DND-41 (cell line): ENCODE measurements around the gene TFDP2.
"Not testable (repeated sequence)": the region's sequence is repeated elsewhere in the genome, so short reads cannot be mapped to it uniquely, and the experiment has no call there.

Source experiments
- ATAC-seq: fragments of 200-7000 bp; cut with Tn5 transposase; 3 replicates; pipeline ENCODE4 v1.9.1; 2021; ENCODE audit warnings: low read depth; ENCODE audit not compliant: insufficient read depth
- DNase-seq: peaks from one replicate; pipeline ENCODE4 v3.0.0-alpha.2; 2020
- H2AFZ ChIP-seq: 2 replicates; pipeline ENCODE4 v1.6.0; 2012; ENCODE audit warnings: low read depth, low read length
- H3K27ac ChIP-seq: 2 replicates; pipeline ENCODE4 v1.5.1; 2012; ENCODE audit warnings: low read length, inconsistent platforms
- H3K27me3 ChIP-seq: fragments of 200-600 bp; sonication (generic); 2 replicates; pipeline ENCODE4 v1.6.0; 2012; ENCODE audit warnings: low read length, mild to moderate bottlenecking, inconsistent platforms; ENCODE audit not compliant: insufficient read depth, poor library complexity
- H3K36me3 ChIP-seq: 2 replicates; pipeline ENCODE4 v1.5.1; 2012; ENCODE audit warnings: low read length, inconsistent platforms; ENCODE audit not compliant: insufficient read depth
- H3K4me1 ChIP-seq: 2 replicates; pipeline ENCODE4 v1.5.1; 2012; ENCODE audit warnings: mild to moderate bottlenecking, low read length; ENCODE audit not compliant: insufficient read depth
- H3K4me2 ChIP-seq: 2 replicates; pipeline ENCODE4 v1.6.0; 2012; ENCODE audit warnings: mild to moderate bottlenecking, moderate library complexity, low read length, inconsistent platforms; ENCODE audit not compliant: insufficient read depth
- H3K4me3 ChIP-seq, 2 experiments: fragments of 200-600 bp in 1 of 2; shearing (Covaris generic) in 1 of 2; 2 replicates each; pipeline ENCODE4 v1.5.1; 2012 to 2016; ENCODE audit warnings: inconsistent platforms in 2 of 2, low read length in 2 of 2, mild to moderate bottlenecking in 2 of 2, low read depth in 1 of 2, moderate library complexity in 1 of 2
- H3K79me2 ChIP-seq: 2 replicates; pipeline ENCODE4 v1.6.0; 2012; ENCODE audit warnings: low read length, inconsistent platforms; ENCODE audit not compliant: insufficient read depth
- H3K9ac ChIP-seq: 2 replicates; pipeline ENCODE4 v1.6.0; 2012; ENCODE audit warnings: low read depth, mild to moderate bottlenecking, inconsistent platforms, low read length, moderate library complexity
- H3K9me3 ChIP-seq: 2 replicates; pipeline ENCODE4 v1.5.1; 2012; ENCODE audit warnings: low read length, moderate library complexity, mild to moderate bottlenecking, inconsistent platforms; ENCODE audit not compliant: insufficient read depth, severe bottlenecking
- H4K20me1 ChIP-seq: 2 replicates; pipeline ENCODE4 v1.6.0; 2012; ENCODE audit warnings: low read length; ENCODE audit not compliant: insufficient read depth
- CTCF ChIP-seq: IDR thresholded peaks from 2 replicates; pipeline ENCODE4 v1.5.1; 2012; ENCODE audit warnings: borderline replicate concordance, low read length, moderate library complexity, mild to moderate bottlenecking; ENCODE audit not compliant: poor library complexity, severe bottlenecking; ENCODE audit errors: extremely low read depth
- EZH2 ChIP-seq: IDR thresholded peaks from 3 replicates; pipeline ENCODE4 v1.6.1; 2012; ENCODE audit warnings: borderline replicate concordance, low read depth, mild to moderate bottlenecking, moderate library complexity, low read length, inconsistent platforms; ENCODE audit not compliant: severe bottlenecking

The TFDP2 gene

GRCh38 chr3:141913150-141913811 lies 236.1 kb downstream of the TFDP2 start:
- Histone ChIP-seq H3K4me2 (no peak overlapping the region), H3K79me2 (peaks cover 3% of the 10 kb centered on the region), H3K36me3 (peaks cover 88% of the 10 kb centered on the region), H4K20me1 (no peaks in the 10 kb centered on the region), H3K4me1 (no peaks in the 10 kb centered on the region), H3K27ac (no peak overlapping the region), H3K4me3 (no peak overlapping the region), H2AFZ (no peak overlapping the region), H3K27me3 (no peaks in the 10 kb centered on the region), H3K9me3 (no peaks in the 10 kb centered on the region), H3K9ac (no peak overlapping the region)
- peak; percentile 80 for TF ChIP-seq CTCF
- no peak for TF ChIP-seq EZH2
- ATAC-seq (peak; percentile 87), DNase-seq (peak; percentile 62)

- H3K36me3 ChIP-seq: peaks cover 90% of the 10 kb centered on the region
Observed at GRCh38 chr3:141909986-141910385, 239.4 kb downstream of the TFDP2 start.

GRCh38 chr3:141909408-141909807 lies 239.9 kb downstream of the TFDP2 start:
- Histone ChIP-seq H2AFZ (no peak overlapping the region), H3K27ac (no peak overlapping the region), H3K4me3 (no peak overlapping the region), H3K9ac (no peak overlapping the region), H4K20me1 (peaks cover 2% of the 10 kb centered on the region; the same call in 1 of the 2 replicates), H3K4me2 (no peak overlapping the region), H3K79me2 (peaks cover 7% of the 10 kb centered on the region), H3K36me3 (peaks cover 88% of the 10 kb centered on the region), H3K9me3 (no peaks in the 10 kb centered on the region), H3K27me3 (no peaks in the 10 kb centered on the region), H3K4me1 (no peaks in the 10 kb centered on the region)
- DNase-seq (no peak), ATAC-seq (no peak)
- no peak for TF ChIP-seq EZH2
- no peak for TF ChIP-seq CTCF

More at GRCh38 chr3:141909986-141910385, 239.4 kb downstream of the TFDP2 start:
- H2AFZ ChIP-seq, H3K4me1 ChIP-seq, H3K4me3 ChIP-seq, H3K27ac ChIP-seq, H3K79me2 ChIP-seq, DNase-seq, H3K9ac ChIP-seq, H4K20me1 ChIP-seq, ATAC-seq, H3K9me3 ChIP-seq, H3K4me2 ChIP-seq, H3K27me3 ChIP-seq: not testable (repeated sequence)

- DNase-seq: no peak
- Histone ChIP-seq H3K9me3 (peaks cover under 1% of the 10 kb centered on the region), H2AFZ (no peak overlapping the region), H3K4me1 (no peaks in the 10 kb centered on the region), H3K27me3 (no peaks in the 10 kb centered on the region), H4K20me1 (peaks cover 8% of the 10 kb centered on the region; the same call in 1 of the 2 replicates), H3K9ac (no peak overlapping the region), H3K79me2 (peaks cover 36% of the 10 kb centered on the region), H3K27ac (no peak overlapping the region), H3K4me3 (no peak overlapping the region), H3K36me3 (peaks cover 76% of the 10 kb centered on the region), H3K4me2 (no peak overlapping the region)
- TF ChIP-seq EZH2 (no peak), CTCF (no peak)
- ATAC-seq: no peak
Observed at GRCh38 chr3:141905129-141905528, 244.2 kb downstream of the TFDP2 start.
